H4 (cell line): ENCODE data around the gene TEKT3. TPM values are rescaled to one million over a fixed set of nuclear protein-coding genes. Genes with fewer than 3 reads are reported as not detected.

ENCODE experiments used
- DNase-seq: peaks from one replicate; pipeline ENCODE4 v3.0.0-alpha.2; 2015; ENCODE audit warnings: low spot score
- total RNA-seq: library from RNA; depleted of rRNA; stranded (reverse); fragments of >200 nt; shearing (Covaris generic); gene quantifications from 2 replicates; pipeline ENCODE4 v1.2.3, GENCODE V29; 2014

The TEKT3 gene
- total RNA-seq, 1 experiment from 2014 or later: not detected

GRCh38 chr17:15350777-15351477 is 9.5 kb upstream of the TEKT3 start:
- DNase-seq: peak; percentile 25

- no peak for DNase-seq
Measured at GRCh38 chr17:15349119-15349518, 7.7 kb upstream of the TEKT3 start.

- peak; percentile 28 for DNase-seq
Measured at GRCh38 chr17:15348021-15348420, 6.6 kb upstream of the TEKT3 start.

- DNase-seq: no peak
Measured at GRCh38 chr17:15346066-15346595, 4.7 kb upstream of the TEKT3 start.

- no peak for DNase-seq
Measured at GRCh38 chr17:15343749-15344148, 2.4 kb upstream of the TEKT3 start.

GRCh38 chr17:15342460-15342859 is 1.1 kb upstream of the TEKT3 start:
- no peak for DNase-seq

GRCh38 chr17:15341966-15342365 is 569 bp upstream of the TEKT3 start:
- DNase-seq: no peak

- DNase-seq: no peak
Measured at GRCh38 chr17:15340966-15341365, 431 bp downstream of the TEKT3 start.

- no peak for DNase-seq
Measured at GRCh38 chr17:15335446-15335845, 6.0 kb downstream of the TEKT3 start.

- no peak for DNase-seq
Measured at GRCh38 chr17:15334266-15334665, 7.1 kb downstream of the TEKT3 start.

GRCh38 chr17:15332338-15332737 is 9.1 kb downstream of the TEKT3 start:
- DNase-seq: no peak

GRCh38 chr17:15323131-15323530 is 18.3 kb downstream of the TEKT3 start:
- no peak for DNase-seq

GRCh38 chr17:15321556-15322251 is 19.7 kb downstream of the TEKT3 start:
- no peak for DNase-seq

GRCh38 chr17:15319452-15320010 is 21.9 kb downstream of the TEKT3 start:
- no peak for DNase-seq

GRCh38 chr17:15311996-15312395 is 29.4 kb downstream of the TEKT3 start:
- DNase-seq: no peak

- DNase-seq: no peak
Measured at GRCh38 chr17:15309793-15310192, 31.6 kb downstream of the TEKT3 start.

- DNase-seq: no peak
Measured at GRCh38 chr17:15309236-15309635, 32.2 kb downstream of the TEKT3 start.

- no peak for DNase-seq
Measured at GRCh38 chr17:15308758-15309157, 32.6 kb downstream of the TEKT3 start.

- no peak for DNase-seq
Measured at GRCh38 chr17:15307710-15308111, 33.7 kb downstream of the TEKT3 start.

- DNase-seq: no peak
Measured at GRCh38 chr17:15303851-15304250, 37.5 kb downstream of the TEKT3 start.

GRCh38 chr17:15303268-15303667 is 38.1 kb downstream of the TEKT3 start:
- no peak for DNase-seq

GRCh38 chr17:15301845-15302244 is 39.6 kb downstream of the TEKT3 start:
- DNase-seq: no peak

- DNase-seq: peak; percentile 18
Measured at GRCh38 chr17:15298176-15298575, 43.2 kb downstream of the TEKT3 start.
